Colon (tissue), 2 donors: ENCODE measurements around the gene GLS.
"Not testable (repeated sequence)": the region's sequence is repeated elsewhere in the genome, so short reads cannot be mapped to it uniquely, and the experiment has no call there.

Experiments
- FAIRE-seq: peaks from 2 replicates; lab custom pipeline; 2012; peaks lifted over from hg19 to GRCh38; lab: Jason Lieb, UNC
- donor health status: control.
- donor health status: control.

The GLS gene

DNA sequence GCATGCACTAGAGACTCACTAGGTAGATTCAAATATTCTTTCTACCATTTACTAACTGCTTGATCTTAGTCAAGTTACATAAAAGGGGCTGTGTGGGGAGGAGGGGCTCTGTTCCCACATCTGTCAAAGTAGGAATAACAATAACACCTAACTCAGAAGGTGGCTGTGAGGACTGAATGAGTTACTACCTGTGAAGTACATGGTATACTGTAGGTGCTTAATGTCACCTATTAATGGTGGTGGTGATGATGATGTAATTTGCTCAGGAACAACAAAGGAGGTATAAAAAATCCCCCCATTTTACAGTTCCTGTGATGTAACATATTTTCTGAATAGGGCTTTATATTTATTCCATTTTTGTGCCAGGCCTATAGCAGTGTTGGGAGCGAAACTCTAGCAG, 92.6 kb downstream of the GLS start:
- FAIRE-seq = no peak

DNA sequence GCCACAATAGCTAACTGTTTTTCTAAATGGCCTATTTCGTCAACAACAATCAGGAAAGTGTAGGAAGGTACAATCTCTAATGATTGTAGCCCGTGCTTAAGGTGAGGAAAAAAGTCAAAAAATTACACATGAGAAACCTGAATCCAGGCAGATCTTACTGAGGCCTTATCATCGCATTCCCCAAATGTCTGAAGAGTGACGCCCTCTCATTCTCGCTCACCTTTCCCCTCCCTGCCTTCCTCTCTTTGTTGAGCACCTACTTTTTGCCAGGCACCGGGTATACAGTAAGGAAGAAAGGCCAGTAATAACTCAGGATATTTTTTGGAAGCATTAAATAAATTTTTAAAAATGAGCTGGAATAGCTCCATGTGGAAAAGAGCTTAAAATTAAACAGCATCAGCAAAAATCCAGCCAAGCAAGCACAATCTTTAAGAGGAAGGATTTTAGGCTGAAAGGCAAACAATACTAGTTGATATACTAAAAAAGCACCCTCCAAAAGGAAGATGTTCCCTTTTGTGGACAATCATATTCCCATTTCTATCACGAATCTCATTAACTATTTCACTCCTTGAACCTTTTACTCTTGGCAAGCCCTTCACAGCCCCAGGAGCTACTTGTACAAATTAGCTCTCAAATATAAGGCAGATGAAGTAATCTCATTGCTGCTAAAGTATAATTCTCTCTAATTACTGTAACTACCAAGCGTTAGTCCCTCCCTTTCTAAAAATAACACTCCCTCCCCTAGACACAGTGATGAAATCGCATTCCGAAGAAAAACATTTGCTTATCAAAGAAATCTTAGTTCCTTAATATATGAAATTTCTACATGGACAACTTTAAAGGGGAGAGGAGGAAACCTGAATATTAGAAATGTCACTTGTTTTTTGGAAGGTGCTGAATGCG, 93.4 kb downstream of the GLS start:
- FAIRE-seq = no peak

DNA sequence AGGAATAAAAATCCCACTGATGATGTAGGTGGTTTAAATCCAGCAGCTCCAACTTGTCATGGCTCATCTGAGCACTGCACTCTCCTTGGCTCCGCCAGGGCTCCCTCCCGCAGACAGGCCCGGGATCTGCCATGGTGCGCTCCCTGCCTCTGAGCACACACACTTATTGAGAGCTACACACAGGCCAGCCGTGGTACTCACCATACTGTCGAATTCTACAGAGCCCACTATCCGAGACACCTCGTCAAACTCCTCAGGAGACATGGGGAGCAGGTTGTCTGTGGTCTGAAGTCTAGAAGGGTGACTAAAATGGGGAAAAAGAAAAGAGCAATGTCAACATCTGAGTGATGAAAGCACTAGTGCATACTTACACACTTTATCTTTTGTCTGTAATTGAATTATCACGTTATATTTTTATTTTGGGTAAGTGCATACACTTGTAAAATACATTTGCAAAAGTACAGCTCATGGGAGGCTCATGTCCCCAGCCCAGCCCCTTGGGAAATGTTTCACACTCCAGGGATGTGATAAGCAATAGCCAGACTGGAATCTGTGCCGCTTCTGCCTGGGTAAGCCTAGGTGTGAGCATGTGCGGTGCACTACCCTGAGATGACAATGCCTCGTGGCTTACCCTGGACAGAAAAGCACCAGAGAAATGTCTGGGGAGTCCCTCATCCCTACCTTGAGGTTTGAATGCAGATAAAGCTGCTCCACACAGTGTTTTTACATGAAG, 94.2 kb downstream of the GLS start:
- FAIRE-seq = no peak

DNA sequence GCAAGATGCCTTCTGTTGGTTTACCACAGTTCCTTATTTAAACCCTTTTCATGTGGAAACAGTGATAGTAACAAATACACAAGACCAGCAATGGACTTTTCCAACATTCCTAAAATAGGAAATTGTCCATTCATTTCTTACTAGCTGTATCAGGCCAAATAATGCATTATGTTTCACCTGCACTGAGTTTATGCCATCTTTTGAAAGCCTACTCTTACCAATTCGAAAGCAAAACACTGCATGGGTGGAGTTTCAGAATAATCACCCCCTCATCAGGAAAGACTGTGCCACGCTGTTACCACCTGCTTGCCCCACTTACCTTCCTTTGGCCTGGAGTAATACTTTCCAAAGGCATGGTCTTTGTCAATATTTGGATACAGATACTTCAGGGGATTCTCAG, 95.9 kb downstream of the GLS start:
- no peak for FAIRE-seq

DNA sequence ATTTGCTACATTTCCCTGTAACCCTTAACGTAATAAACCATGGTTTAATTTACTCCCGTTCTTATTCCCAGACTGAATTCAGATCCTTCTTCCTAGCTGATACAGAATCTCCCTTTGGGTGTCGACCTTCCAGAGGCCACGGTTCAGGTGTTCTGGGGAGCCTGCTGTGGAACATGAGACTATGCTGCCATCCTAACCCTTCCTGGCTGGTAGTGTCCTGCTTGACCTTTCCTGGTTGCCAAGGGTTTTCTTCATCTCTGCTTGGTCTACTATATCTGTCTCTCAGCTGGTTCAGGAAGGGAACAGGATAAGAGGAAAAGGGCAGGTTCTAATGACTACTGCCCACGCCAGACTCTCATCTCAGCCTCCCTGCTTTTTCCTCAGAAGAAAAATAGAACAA, 96.9 kb downstream of the GLS start:
- FAIRE-seq = no peak

DNA sequence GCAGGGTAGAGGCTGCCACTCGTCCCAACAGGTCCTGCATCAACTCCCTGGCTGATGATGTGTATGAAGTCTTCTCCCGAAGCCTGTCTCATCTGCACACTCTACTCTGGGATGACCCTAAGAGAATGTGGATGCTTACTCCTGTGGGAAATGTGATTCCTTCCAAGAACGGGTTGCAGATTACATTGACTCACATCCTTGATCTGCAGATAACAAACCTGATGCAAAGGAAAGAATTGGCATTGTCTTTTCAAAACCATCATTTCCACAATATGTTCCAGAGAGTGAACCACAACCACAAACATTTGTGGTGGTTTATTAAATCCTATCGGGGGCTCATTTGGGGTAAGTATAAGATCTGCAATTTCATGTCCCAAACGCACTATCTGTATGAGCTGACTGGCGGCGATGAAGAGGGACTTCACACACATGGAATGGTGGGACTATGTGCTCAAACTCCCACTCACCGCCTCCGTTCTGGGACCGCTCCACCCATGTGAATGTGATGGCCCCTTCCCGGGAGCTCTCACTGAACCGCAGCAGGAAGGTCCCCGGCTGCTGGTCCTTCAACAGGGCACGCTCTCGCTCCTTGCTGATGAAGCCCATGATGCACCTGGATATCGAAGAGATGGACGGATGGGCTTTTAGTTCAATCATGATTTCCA, 97.9 kb downstream of the GLS start:
- no peak for FAIRE-seq

DNA sequence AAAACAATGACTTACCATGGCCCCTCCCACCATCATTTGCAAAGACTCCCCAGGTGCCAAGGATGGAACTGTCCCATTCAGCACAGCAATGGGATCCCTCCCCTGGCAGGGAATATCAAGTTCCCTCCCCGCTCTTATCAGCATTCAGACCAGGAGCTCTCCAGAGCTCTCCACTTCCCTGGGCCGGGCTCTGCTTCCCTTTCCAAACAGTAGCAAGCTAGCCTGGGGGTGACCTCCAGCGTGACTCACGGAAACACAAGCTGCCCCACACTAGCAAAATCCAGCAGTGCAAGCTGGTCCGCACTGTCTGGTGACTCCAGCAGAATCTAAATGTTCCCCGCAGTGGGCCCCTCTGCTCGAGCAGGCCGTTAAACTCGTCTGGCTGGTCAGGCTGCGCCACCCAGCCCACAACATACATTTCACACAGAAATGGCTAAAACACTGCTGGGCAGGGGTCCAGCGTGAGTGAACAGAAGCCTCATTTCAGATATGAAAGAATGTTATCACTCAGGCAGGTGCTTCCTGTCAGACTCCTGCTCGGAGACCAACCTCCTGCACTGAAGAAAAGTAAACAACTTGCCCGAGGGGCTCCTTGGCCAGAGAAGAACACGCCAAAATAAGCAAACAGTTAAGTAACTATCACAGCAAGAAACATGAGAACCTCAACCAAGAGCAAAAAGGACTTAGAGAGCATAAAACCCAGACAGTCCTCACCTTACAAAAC, 99.4 kb downstream of the GLS start:
- FAIRE-seq = no peak

DNA sequence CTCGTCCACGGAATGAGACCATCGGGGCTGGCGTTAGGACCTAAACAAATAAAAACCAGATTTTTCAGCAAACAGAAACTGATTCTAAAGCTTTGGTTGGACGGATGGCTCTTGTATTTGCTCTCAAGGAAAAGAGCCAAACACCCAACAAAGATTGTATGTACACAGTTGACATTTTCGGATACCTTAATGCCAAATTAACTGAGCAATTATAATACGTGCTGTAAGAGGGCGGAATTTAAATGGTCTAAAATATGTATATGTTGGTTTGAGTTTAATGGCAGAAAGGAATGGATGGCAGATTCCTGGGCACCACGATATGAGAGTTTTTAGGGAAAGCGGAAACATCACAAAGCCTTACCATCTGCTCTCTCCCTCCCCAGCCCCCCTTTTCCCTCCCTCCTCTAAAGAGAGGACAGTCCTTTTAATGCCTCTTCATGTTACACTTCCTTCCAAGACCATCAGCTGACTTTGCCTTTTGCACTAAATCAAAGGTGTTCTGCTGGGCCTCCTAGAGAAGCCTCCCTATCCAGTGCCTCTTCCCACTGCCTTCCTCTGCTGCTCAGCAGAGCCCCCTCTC, 100.1 kb downstream of the GLS start:
- FAIRE-seq = no peak

DNA sequence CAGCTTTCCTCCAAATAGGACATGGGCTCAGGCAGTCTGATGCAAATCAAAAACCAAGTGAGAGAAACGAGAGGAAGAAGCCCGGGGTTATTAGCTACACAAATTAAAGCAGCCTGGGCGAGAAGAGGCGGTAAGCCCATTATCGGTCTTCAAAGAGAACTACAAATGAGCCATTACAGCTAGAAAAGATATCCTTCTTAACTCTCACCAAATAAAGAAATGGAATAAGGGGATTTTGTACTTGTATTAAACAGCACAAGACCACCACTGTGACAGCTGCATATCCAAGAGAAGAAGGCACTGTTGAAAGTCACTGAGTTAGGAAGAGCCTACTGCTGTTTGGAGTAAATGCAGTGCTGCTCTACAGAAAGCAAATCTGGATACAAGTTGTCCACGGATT, 100.7 kb downstream of the GLS start:
- no peak for FAIRE-seq

DNA sequence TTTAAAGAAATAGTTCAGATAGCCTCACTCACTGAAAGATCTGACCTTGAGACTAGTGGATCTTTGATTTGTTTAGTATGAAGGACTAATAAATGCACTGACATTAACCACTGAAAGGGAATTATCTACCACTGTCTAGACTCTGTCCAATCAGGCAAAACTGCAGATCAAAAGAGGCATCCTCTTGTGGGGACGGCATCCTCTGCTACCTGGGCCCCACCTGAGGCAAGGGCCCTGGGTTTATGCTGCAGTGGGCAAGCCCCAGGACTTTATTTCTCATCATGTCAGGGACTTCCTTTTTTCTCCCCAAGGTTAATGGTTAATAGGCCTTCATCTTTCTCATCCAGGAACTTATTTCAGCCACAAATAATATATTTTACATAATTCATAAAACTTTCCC, 101.1 kb downstream of the GLS start:
- no peak for FAIRE-seq

DNA sequence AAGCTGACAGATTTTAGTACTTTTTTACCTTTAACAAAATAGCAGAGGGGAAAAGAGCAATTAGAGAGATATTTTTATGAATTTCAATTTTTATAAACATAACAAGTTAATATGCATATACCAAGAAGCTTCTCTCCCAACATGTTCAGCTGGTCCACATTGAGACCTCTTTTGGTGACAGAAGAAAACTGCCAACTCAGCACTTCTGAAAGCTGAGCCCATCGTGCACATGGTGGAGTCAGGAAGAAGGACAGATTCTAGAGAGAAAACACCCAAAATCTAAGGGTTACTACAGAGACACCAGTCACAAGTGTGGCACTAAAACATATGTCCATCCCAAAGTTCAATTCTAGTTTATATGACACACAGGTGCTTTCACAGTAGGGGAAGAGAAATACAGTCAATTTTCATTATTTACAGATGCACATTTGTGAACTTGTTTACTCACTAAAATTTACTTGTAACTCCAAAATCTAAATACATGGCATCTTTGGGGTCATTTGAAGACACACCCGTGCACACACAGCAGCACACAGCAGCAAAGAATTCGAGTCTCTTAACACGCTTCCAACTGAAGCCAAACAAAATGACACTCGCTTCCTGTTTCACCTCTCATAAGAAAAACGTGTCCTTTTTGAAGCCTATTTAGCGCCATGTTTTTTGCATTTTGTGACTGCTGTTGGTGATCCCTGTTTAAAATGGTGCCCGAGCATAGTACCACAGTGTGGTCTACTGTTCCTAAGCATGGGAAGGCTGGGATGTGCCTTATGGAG, 101.8 kb downstream of the GLS start:
- FAIRE-seq = no peak

DNA sequence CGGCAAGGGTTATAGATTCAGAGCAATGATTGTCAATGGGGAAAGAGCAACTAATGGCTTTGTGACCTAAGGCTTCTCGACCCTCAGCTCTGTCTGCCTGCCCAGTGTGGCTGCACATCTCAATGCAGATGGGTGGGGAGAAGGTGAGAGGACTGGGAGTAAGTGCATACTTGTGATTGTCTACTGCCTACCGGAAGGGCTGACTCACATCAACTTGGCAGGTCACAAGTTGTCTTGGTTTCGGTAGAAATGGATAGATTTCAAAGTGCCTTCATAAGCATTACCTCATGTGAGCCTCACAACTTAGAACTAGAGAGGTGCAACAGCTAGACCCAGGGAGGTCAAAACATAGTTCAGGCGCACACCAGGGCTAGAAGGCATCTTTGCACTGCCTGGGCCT, 104.0 kb downstream of the GLS start:
- no peak for FAIRE-seq

DNA sequence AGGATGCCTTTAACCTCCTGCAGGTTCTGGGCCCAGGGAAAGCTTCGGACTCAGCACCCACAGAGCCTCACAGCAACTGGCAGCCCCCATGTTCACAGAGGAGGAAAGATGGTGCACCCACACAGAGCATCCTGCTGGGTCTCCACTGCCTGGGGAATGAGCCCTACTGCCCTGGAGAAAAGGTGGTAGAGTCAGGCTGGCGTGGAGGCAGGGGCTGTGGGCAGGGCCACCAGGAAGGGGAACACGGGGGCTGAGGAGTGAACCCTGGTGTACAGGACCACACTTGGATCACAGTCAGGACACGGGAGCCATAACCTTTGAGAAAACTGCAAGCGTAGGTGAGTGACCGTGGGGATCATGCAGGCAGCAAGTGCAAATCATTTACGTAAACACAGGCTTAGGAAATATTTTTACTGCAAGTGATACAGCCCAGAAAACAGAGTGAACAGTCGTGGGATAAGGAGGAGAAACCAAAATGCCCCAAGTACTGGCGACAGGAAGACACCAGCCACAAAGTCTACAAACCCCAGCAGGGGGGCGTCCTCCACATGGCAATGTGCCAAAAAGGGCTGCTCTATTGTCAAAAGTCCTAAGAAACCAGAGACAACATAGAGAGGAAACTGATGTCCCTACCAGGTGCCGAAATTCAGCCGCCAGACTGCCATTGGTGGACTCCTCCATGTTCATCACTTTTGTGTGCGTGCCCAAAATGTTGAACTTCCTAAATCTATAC, 105.8 kb downstream of the GLS start:
- FAIRE-seq = no peak

DNA sequence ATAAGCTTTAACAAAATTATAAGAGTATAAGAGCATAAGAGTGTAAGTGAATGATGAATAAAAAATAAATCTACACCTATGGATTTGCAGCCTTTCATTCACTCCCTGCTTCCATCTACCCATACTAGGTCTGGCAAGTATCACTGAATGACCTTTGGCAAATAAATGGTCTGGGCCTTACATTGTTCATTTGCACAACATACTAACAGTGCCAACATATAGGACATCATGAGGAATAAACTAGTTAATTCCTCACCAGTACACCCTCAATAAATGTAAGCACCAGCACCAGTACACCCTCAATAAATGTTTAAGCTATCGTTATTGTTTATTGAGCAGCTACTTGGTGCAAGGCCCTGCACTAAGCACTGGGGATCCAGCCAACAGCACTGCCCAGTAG, 106.5 kb downstream of the GLS start:
- FAIRE-seq = no peak

DNA sequence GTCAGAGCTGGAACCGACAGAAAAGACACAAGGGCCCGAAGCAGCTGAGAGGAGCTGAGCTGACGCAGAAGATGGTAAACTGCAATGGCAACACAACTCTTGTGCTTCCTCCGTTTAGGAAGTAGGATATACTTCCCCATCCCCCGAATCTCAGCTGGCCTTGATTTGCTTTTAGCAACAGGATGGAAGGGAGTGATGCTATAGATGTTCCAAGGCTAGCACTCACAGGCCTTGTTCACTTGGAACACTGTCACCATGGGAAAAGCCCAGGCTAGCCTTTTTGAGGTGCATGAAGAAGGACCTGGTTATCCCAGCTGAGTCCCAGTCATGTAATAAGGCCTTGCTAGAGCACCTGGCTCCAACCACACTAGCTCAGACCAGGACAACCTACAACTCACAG, 107.3 kb downstream of the GLS start:
- FAIRE-seq = no peak

DNA sequence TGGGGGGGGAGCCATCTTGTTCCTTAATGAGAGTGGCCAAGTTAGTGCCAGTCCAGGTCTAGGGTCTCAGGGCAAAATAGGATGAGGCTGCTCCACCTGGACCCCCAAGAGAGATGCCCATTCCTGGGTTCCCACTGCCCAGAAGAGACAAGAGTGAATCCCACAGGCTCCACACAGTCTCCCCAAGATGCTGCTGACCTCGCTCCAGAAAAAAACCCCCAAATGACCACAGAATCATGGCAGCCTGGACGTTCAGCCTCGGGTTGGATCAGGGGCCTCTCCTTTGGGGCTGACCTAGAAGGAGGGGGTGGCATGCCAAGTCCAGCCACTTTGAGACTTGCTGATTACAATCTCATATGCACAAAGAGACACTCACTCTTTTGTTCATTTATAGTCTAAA, 108.3 kb downstream of the GLS start:
- no peak for FAIRE-seq

DNA sequence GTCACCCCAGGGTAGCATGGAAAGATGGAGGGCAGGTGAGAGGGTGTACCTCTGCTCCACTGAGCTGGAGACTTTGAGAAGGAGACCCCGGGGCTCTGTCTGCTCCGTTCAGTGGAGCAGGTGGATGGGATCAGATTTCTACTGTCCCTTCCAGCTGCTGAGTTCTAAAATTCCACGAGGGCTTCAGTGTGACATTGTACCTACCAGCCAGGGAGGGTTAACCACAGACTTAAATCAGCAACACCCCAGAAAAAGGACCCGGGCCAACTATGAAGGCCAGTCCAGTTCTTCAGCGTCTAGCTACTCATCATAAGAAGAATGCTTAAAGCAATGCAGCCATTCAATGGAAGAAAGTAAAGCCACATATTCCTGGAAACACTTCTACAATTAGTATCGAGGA, 109.5 kb downstream of the GLS start:
- no peak for FAIRE-seq

DNA sequence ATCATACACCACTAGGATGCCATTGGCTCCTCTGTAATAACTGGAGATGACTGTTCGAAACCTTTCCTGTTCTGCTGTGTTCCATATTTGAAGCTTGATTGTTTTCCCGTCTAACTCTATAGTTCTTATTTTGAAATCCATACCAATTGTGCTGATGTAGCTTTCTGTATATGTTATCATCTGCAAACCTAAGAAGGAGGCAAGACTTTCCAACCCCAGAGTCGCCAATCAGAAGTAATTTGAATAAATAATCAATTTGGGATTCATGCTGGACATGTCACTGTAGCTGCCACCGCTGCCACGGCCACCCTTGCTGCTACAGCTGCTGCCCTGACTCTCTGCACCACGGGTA, 112.6 kb downstream of the GLS start:
- no peak for FAIRE-seq

DNA sequence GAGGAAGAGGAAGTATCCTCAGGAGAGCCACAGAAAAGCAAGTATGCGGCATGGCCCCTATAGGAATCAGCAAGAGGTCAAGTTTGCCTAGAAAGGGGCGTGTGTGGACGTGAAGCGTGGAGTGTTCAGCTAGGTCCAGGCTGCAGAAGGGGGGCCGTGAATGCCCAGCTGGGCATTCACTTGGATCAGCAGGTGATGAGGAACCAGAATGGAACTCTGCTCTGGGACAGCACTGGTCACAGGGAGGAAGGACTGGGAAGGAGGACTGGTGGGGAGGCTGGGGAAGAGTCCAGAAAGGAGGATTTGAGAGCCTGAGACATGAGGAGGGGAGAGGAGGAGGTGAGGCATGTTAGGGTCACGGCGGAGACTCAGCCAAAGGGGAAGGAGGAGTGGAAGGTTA, 113.5 kb downstream of the GLS start:
- no peak for FAIRE-seq

DNA sequence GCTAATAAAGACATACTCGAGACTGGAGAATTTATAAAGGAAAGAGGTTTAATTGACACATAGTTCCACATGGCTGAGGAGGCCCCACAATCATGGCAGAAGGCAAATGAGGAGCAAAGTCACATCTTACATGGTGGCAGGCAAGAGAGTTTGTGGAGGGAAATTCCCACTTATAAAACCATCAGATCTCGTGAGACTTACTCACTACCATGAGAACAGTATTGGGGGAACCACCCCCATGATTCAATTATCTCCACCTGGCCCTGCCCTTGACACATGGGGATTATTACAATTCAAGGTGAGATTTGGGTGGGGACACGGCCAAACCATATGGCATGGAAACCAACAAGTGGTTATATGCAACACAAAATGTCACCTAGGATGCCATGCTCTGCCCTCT, 114.7 kb downstream of the GLS start:
- FAIRE-seq = not testable (repeated sequence)
